SU-DHL-6 (cell line): ENCODE measurements around the gene CACNA1C.

Experiments used
- H2AFZ ChIP-seq: fragments of 200-600 bp; sonication (generic); 2 replicates; pipeline ENCODE4 v1.6.1; 2014; ENCODE audit warnings: low read depth, mild to moderate bottlenecking, moderate library complexity, mixed read lengths, antibody characterized with exemption, low read length; ENCODE audit not compliant: severe bottlenecking
- H3F3A ChIP-seq: fragments of 200-600 bp; shearing (Covaris generic); 2 replicates; pipeline ENCODE4 v1.6.0; 2016; ENCODE audit warnings: antibody characterized with exemption, mild to moderate bottlenecking; ENCODE audit not compliant: insufficient read depth
- H3K27ac ChIP-seq: fragments of 200-600 bp; sonication (generic); 2 replicates; pipeline ENCODE4 v1.5.1; 2016; ENCODE audit warnings: low read depth, mild to moderate bottlenecking, low read length, moderate library complexity, mixed read lengths
- H3K27me3 ChIP-seq: fragments of 200-600 bp; sonication (generic), shearing (Covaris generic); 2 replicates; pipeline ENCODE4 v1.6.0; 2014; ENCODE audit warnings: mild to moderate bottlenecking, low read length
- H3K36me3 ChIP-seq: fragments of 200-600 bp; sonication (generic); 2 replicates; pipeline ENCODE4 v1.6.1; 2014; ENCODE audit warnings: mild to moderate bottlenecking, low read length, mixed read lengths
- H3K4me2 ChIP-seq: fragments of 300-600, 200-600 bp; shearing (Covaris generic), sonication (generic); 2 replicates; pipeline ENCODE4 v1.6.0; 2014; ENCODE audit warnings: low read length, low read depth, mild to moderate bottlenecking; ENCODE audit not compliant: poor library complexity, severe bottlenecking
- H3K4me3 ChIP-seq: fragments of 200-600 bp; sonication (generic); 2 replicates; pipeline ENCODE4 v1.5.1; 2014; ENCODE audit warnings: antibody characterized with exemption, low read length, mild to moderate bottlenecking, mixed read lengths; ENCODE audit not compliant: insufficient read depth, poor library complexity, severe bottlenecking
- H3K79me2 ChIP-seq: fragments of 200-600 bp; sonication (generic); 2 replicates; pipeline ENCODE4 v1.6.1; 2014; ENCODE audit warnings: mild to moderate bottlenecking, low read length, moderate library complexity; ENCODE audit not compliant: insufficient read depth
- H3K9ac ChIP-seq: fragments of 200-600 bp; sonication (generic); 2 replicates; pipeline ENCODE4 v1.7.0; 2014; ENCODE audit warnings: mild to moderate bottlenecking, low read length
- H3K9me2 ChIP-seq: fragments of 200-600 bp; sonication (generic); replicated peaks from 2 replicates; pipeline ENCODE4 v1.6.1; 2014; ENCODE audit warnings: low read length; ENCODE audit not compliant: insufficient read depth
- H3K9me3 ChIP-seq: fragments of 200-600 bp; sonication (generic); 2 replicates; pipeline ENCODE4 v1.6.1; 2014; ENCODE audit warnings: low read length, mixed read lengths; ENCODE audit not compliant: insufficient read depth
- H4K20me1 ChIP-seq: fragments of 200-600 bp; sonication (generic); 2 replicates; pipeline ENCODE4 v1.6.1; 2014; ENCODE audit warnings: low read depth, mild to moderate bottlenecking, antibody characterized with exemption, low read length, moderate library complexity, mixed read lengths
- CTCF ChIP-seq: fragments of 200-600 bp; sonication (generic); IDR thresholded peaks from one replicate; pipeline ENCODE4 v1.5.1; 2017; ENCODE audit warnings: antibody characterized with exemption, mild to moderate bottlenecking, low read length, moderate library complexity; ENCODE audit not compliant: insufficient read depth, poor library complexity, severe bottlenecking
- EZH2phosphoT487 ChIP-seq: fragments of 200-600 bp; sonication (generic), shearing (Covaris generic); conservative IDR thresholded peaks from 2 replicates; pipeline ENCODE4 v1.6.1; 2018; ENCODE audit warnings: mild to moderate bottlenecking, antibody characterized with exemption, low read length, moderate library complexity, mixed read lengths

Gene CACNA1C

GRCh38 chr12:2617365-2617764, 564.6 kb downstream of the CACNA1C start:
- no peaks in the 10 kb centered on the region for H3K36me3 ChIP-seq
- H3K9ac ChIP-seq, result no peak overlapping the region
- no peaks in the 10 kb centered on the region for H3K9me2 ChIP-seq
- no peak overlapping the region for H3K27ac ChIP-seq
- no peaks in the 10 kb centered on the region for H3K79me2 ChIP-seq
- H3K4me3 ChIP-seq, result no peak overlapping the region
- H3K4me2 ChIP-seq, result no peak overlapping the region
- no peaks in the 10 kb centered on the region for H3F3A ChIP-seq
- no peak for TF ChIP-seq CTCF
- no peak for TF ChIP-seq EZH2phosphoT487
- H2AFZ ChIP-seq, result no peak overlapping the region
- H3K9me3 ChIP-seq, result no peaks in the 10 kb centered on the region
- no peaks in the 10 kb centered on the region for H4K20me1 ChIP-seq
- no peaks in the 10 kb centered on the region for H3K27me3 ChIP-seq

- Histone ChIP-seq H3K9ac (no peak overlapping the region), H4K20me1 (no peaks in the 10 kb centered on the region), H3K4me2 (no peak overlapping the region), H3F3A (no peaks in the 10 kb centered on the region), H3K27ac (no peak overlapping the region), H3K79me2 (no peaks in the 10 kb centered on the region), H3K27me3 (no peaks in the 10 kb centered on the region), H3K36me3 (no peaks in the 10 kb centered on the region), H3K4me3 (no peak overlapping the region), H3K9me3 (no peaks in the 10 kb centered on the region), H3K9me2 (no peaks in the 10 kb centered on the region), H2AFZ (no peak overlapping the region)
- TF ChIP-seq CTCF (no peak), EZH2phosphoT487 (no peak)
Observed at GRCh38 chr12:2618291-2618995, 565.7 kb downstream of the CACNA1C start.

- TF ChIP-seq EZH2phosphoT487 (no peak), CTCF (no peak)
- H3K79me2 ChIP-seq, result no peaks in the 10 kb centered on the region
- H3K27me3 ChIP-seq, result no peaks in the 10 kb centered on the region
- H3F3A ChIP-seq, result no peaks in the 10 kb centered on the region
- no peak overlapping the region for H3K9ac ChIP-seq
- H3K27ac ChIP-seq, result no peak overlapping the region
- H4K20me1 ChIP-seq, result no peaks in the 10 kb centered on the region
- H3K36me3 ChIP-seq, result no peaks in the 10 kb centered on the region
- no peak overlapping the region for H2AFZ ChIP-seq
- no peaks in the 10 kb centered on the region for H3K9me2 ChIP-seq
- no peak overlapping the region for H3K4me2 ChIP-seq
- H3K9me3 ChIP-seq, result no peaks in the 10 kb centered on the region
- no peak overlapping the region for H3K4me3 ChIP-seq
Observed at GRCh38 chr12:2619136-2619535, 566.3 kb downstream of the CACNA1C start.
